Measurements from ENCODE around the gene CYP19A1. TPM values are rescaled to one million over a fixed set of nuclear protein-coding genes. Genes with fewer than 3 reads are reported as not detected.

Gene CYP19A1
- total and polyA plus RNA-seq, 2 of the 8 experiments (the other 6 are each of a cell fraction or from before 2014, with no cell fraction given), result not detected

DNA sequence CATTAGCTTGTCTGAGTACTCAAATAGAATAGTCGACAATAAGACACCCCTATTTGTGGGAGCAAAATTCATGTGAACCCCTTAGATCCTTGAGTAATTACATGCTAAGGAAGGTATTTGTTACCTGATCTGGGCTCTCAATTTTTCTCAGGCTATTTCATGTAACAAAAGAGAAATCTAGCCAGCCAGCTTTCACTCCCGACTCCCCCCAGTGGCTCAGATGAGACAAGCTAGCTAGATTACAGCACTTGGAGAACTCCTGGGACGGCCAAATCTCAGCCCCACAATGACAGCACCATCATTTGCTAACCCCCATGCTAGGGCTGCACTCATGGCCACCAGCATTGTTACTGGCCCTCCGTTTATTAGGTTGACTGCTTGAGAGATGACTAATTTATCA lies 44.4 kb upstream of the CYP19A1 start:
- H3K4me3 ChIP-seq (ENCODE audit: extremely low read depth in 1 of 4, insufficient read depth in 2 of 4, low read depth in 3 of 4, low read length in 4 of 4), result no peak overlapping the region
- H3K14ac ChIP-seq (ENCODE audit: insufficient read length), result no peak overlapping the region
- H4K20me1 ChIP-seq (replicated peaks in 1 of 2; ENCODE audit: control insufficient read depth in 1 of 2, insufficient read depth in 2 of 2, low read length in 2 of 2), result no peaks in the 10 kb centered on the region
- TF ChIP-seq, protein P1, sequence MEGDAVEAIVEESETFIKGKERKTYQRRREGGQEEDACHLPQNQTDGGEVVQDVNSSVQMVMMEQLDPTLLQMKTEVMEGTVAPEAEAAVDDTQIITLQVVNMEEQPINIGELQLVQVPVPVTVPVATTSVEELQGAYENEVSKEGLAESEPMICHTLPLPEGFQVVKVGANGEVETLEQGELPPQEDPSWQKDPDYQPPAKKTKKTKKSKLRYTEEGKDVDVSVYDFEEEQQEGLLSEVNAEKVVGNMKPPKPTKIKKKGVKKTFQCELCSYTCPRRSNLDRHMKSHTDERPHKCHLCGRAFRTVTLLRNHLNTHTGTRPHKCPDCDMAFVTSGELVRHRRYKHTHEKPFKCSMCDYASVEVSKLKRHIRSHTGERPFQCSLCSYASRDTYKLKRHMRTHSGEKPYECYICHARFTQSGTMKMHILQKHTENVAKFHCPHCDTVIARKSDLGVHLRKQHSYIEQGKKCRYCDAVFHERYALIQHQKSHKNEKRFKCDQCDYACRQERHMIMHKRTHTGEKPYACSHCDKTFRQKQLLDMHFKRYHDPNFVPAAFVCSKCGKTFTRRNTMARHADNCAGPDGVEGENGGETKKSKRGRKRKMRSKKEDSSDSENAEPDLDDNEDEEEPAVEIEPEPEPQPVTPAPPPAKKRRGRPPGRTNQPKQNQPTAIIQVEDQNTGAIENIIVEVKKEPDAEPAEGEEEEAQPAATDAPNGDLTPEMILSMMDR (IDR thresholded peaks at IDR 0.05; ENCODE audit: control extremely low read depth in 1 of 3, insufficient read depth in 1 of 3, low read depth in 1 of 3, low read length in 3 of 3), result peak; percentile 50 to 75 (median 71)
- TF ChIP-seq RAD21 (IDR thresholded peaks at IDR 0.05 in 1 of 2, conservative IDR thresholded peaks at IDR 0.05 in 1 of 2; ENCODE audit: low read depth in 2 of 2, low read length in 2 of 2) (peak; percentile 42 to 60), POU5F1 (IDR thresholded peaks at IDR 0.05; ENCODE audit: low read depth, low read length) (no peak)
- no peak overlapping the region for H3K27ac ChIP-seq (ENCODE audit: low read depth, low read length)
- H3K56ac ChIP-seq (replicated peaks; ENCODE audit: insufficient read length, low read depth, low read length), result no peak overlapping the region
- no peak overlapping the region for H2AFZ ChIP-seq (ENCODE audit: low read length)
- no peak overlapping the region for H3K18ac ChIP-seq (ENCODE audit: extremely low read depth, low read length)
- H3K4me1 ChIP-seq (replicated peaks in 1 of 4; ENCODE audit: control insufficient read depth in 3 of 4, insufficient read depth in 4 of 4, low read length in 3 of 4), result no peaks in the 10 kb centered on the region; a peak in 1 of 7 replicates
- H2BK20ac ChIP-seq (ENCODE audit: low read length), result no peak overlapping the region
- DNase-seq (ENCODE audit: low read depth in 1 of 2, low spot score in 2 of 2), result peak in 1 of 2 experiments; percentile 61
- no peak overlapping the region for H4K5ac ChIP-seq (ENCODE audit: insufficient read length, low read depth, low read length)
- H2BK120ac ChIP-seq (replicated peaks; ENCODE audit: low read depth, low read length), result no peak overlapping the region
- H3K23ac ChIP-seq (ENCODE audit: insufficient read length), result no peak overlapping the region
- no peaks in the 10 kb centered on the region for H3K79me2 ChIP-seq (ENCODE audit: control insufficient read depth in 1 of 2, insufficient read depth in 2 of 2, low read length in 2 of 2)
- 50% methylated on average over 4 of the region's 4 CpGs; no CpG with 5 or more reads in 1 of the 2 experiments for WGBS, 2 experiments (ENCODE audit: extremely low coverage in 1 of 2, insufficient coverage in 1 of 2, insufficient read length in 1 of 2, insufficient replicate concordance in 2 of 2, low coverage in 1 of 2, low lambda C conversion rate in 2 of 2, missing lambda C conversion rate in 1 of 2)
- H3K27me3 ChIP-seq (replicated peaks in 1 of 4; ENCODE audit: control insufficient read depth in 3 of 4, extremely low read depth in 1 of 4, insufficient read depth in 3 of 4, low read length in 3 of 4), result no peaks in the 10 kb centered on the region
- peak; percentile 45 for FAIRE-seq
- no peaks in the 10 kb centered on the region for H3K79me1 ChIP-seq (ENCODE audit: low read depth, low read length)
- ChIA-PET CTCF (ENCODE audit: partially characterized antibody) (interaction anchor here (0.6 to 10.6 kb wide), 31 partner anchors 7 to 250 kb away, joined by 3 to 263 read pairs (median 4); no protein-coding TSS in a partner anchor), POLR2A (ENCODE audit: partially characterized antibody) (no interaction called here)
- H3K4ac ChIP-seq (replicated peaks; ENCODE audit: insufficient read length, low read depth, low read length), result no peak overlapping the region
- no peak overlapping the region for H3K4me2 ChIP-seq (ENCODE audit: insufficient read depth in 1 of 2, low read depth in 2 of 2, low read length in 2 of 2)
- no peaks in the 10 kb centered on the region for H3K23me2 ChIP-seq (ENCODE audit: low read depth, low read length)
- H2BK12ac ChIP-seq (ENCODE audit: low read depth, low read length), result no peak overlapping the region
- no peaks in the 10 kb centered on the region for H3K36me3 ChIP-seq (ENCODE audit: control insufficient read depth in 2 of 4, insufficient read depth in 4 of 4, low read length in 3 of 4)
- H3K9me3 ChIP-seq (ENCODE audit: insufficient read depth in 2 of 2, low read depth in 1 of 2, low read length in 1 of 2), result 0 out of 4 replicates have a peak, but pooled peaks cover 0 to 2% of the 10 kb centered on the region in 2 experiments
- no peak overlapping the region for H2AK5ac ChIP-seq (ENCODE audit: low read depth, low read length)
- no peak overlapping the region for H4K91ac ChIP-seq (replicated peaks; ENCODE audit: insufficient read length, low read length)
- H2BK15ac ChIP-seq (ENCODE audit: low read length), result no peak overlapping the region
- no peak overlapping the region for H3K9ac ChIP-seq (replicated peaks in 1 of 4; ENCODE audit: extremely low read depth in 1 of 4, low read depth in 3 of 4, low read length in 3 of 4)
- H4K8ac ChIP-seq (ENCODE audit: extremely low read depth, insufficient read depth, low read length), result no peak overlapping the region
- no peak overlapping the region for H2BK5ac ChIP-seq (ENCODE audit: low read depth, low read length)
